WTC11 (cell line): ENCODE results near the gene CXCL12. TPM values are rescaled to one million over a fixed set of nuclear protein-coding genes. Genes with fewer than 3 reads are reported as not detected.

Experiments
- ATAC-seq: fragments of 200-7000 bp; cut with Tn5 transposase; 2 replicates; pipeline ENCODE4 v1.10.0; 2021; ENCODE audit warnings: mild to moderate bottlenecking, moderate library complexity
- CTCF ChIA-PET: fragments of 300-600 bp; sonication (Branson Sonifier 250); formaldehyde crosslinking; loops from one replicate; lab custom pipeline; 2021; ENCODE audit warnings: antibody characterized with exemption; lab: Charles Lee
- POLR2A ChIA-PET: fragments of 350-600 bp; sonication (Branson Sonifier 250); formaldehyde crosslinking; loops from one replicate; lab custom pipeline; 2021; ENCODE audit warnings: antibody characterized with exemption; lab: Charles Lee
- DNase-seq: peaks from one replicate; pipeline ENCODE4 v3.0.0; 2021; ENCODE audit warnings: low spot score
- H3K27ac Mint-ChIP-seq: 2 replicates; pipeline ENCODE4 v1.8.0; 2021; ENCODE audit warnings: mixed read lengths
- H3K27me3 Mint-ChIP-seq: 2 replicates; pipeline ENCODE4 v1.8.0; 2021; ENCODE audit warnings: low read depth, mild to moderate bottlenecking, moderate library complexity, mixed read lengths
- H3K36me3 Mint-ChIP-seq: 2 replicates; pipeline ENCODE4 v1.8.0; 2021; ENCODE audit warnings: mixed read lengths
- H3K4me1 Mint-ChIP-seq: 2 replicates; pipeline ENCODE4 v1.8.0; 2022; ENCODE audit warnings: mixed read lengths
- H3K4me3 Mint-ChIP-seq: 2 replicates; pipeline ENCODE4 v1.8.0; 2021; ENCODE audit warnings: mild to moderate bottlenecking, moderate library complexity, mixed read lengths
- H3K9me3 Mint-ChIP-seq: 2 replicates; pipeline ENCODE4 v1.8.0; 2021; ENCODE audit warnings: mixed read lengths
- CREM ChIP-seq: sonication (generic); formaldehyde crosslinking; IDR thresholded peaks from 2 replicates; pipeline ENCODE4 v1.8.1; 2022; ENCODE audit warnings: mild to moderate bottlenecking, missing genetic modification reagents, moderate library complexity
- ESRRA ChIP-seq: sonication (generic); formaldehyde crosslinking; IDR thresholded peaks from 2 replicates; pipeline ENCODE4 v1.8.1; 2022; ENCODE audit warnings: mild to moderate bottlenecking, missing genetic modification reagents, borderline replicate concordance
- FOXJ3 ChIP-seq: sonication (generic); formaldehyde crosslinking; IDR thresholded peaks from 2 replicates; pipeline ENCODE4 v1.9.0; 2021; ENCODE audit warnings: missing genetic modification reagents, mild to moderate bottlenecking, borderline replicate concordance
- FOXK1 ChIP-seq: sonication (generic); formaldehyde crosslinking; IDR thresholded peaks from 2 replicates; pipeline ENCODE4 v1.8.0; 2022; ENCODE audit warnings: mild to moderate bottlenecking, moderate library complexity, missing genetic modification reagents
- JAZF1 ChIP-seq: fragments of 250-450 bp; sonication (Bioruptor Pico); IDR thresholded peaks from 2 replicates; pipeline ENCODE4 v1.9.0; 2021; ENCODE audit warnings: moderate library complexity, mild to moderate bottlenecking, inconsistent platforms
- SMAD4 ChIP-seq: sonication (generic); formaldehyde crosslinking; IDR thresholded peaks from 2 replicates; pipeline ENCODE4 v1.8.0; 2022; ENCODE audit warnings: mild to moderate bottlenecking, missing genetic modification reagents
- ZNF232 ChIP-seq: sonication (generic); formaldehyde crosslinking; IDR thresholded peaks from 2 replicates; pipeline ENCODE4 v1.8.0; 2022; ENCODE audit warnings: mild to moderate bottlenecking, missing genetic modification reagents
- total RNA-seq: library from RNA; stranded (reverse); gene quantifications from 3 replicates; pipeline ENCODE4 v1.2.3, GENCODE V29; 2021
- TF ChIP-seq, protein P1 (sequence below): fragments of 200-600 bp; IDR thresholded peaks from 2 replicates; pipeline ENCODE4 v1.8.0; 2022; ENCODE audit warnings: antibody characterized with exemption
- TF ChIP-seq, protein P2 (sequence below): sonication (generic); formaldehyde crosslinking; IDR thresholded peaks from 2 replicates; pipeline ENCODE4 v1.8.0; 2022; ENCODE audit warnings: mild to moderate bottlenecking, missing genetic modification reagents
- TF ChIP-seq, protein P3 (sequence below): sonication (generic); formaldehyde crosslinking; conservative IDR thresholded peaks from 2 replicates; pipeline ENCODE4 v1.8.1; 2023; ENCODE audit warnings: mild to moderate bottlenecking, low read depth, missing genetic modification reagents, moderate library complexity
- TF ChIP-seq, protein P4 (sequence below): sonication (generic); formaldehyde crosslinking; IDR thresholded peaks from 2 replicates; pipeline ENCODE4 v1.8.1; 2022; ENCODE audit warnings: mild to moderate bottlenecking, moderate library complexity, missing genetic modification reagents
- TF ChIP-seq, protein P5 (sequence below): sonication (generic); formaldehyde crosslinking; IDR thresholded peaks from 2 replicates; pipeline ENCODE4 v1.8.1; 2023; ENCODE audit warnings: mild to moderate bottlenecking, missing genetic modification reagents, moderate library complexity

CXCL12 gene
- total RNA-seq, 1 experiment from 2014 or later: 52.4 TPM

DNA sequence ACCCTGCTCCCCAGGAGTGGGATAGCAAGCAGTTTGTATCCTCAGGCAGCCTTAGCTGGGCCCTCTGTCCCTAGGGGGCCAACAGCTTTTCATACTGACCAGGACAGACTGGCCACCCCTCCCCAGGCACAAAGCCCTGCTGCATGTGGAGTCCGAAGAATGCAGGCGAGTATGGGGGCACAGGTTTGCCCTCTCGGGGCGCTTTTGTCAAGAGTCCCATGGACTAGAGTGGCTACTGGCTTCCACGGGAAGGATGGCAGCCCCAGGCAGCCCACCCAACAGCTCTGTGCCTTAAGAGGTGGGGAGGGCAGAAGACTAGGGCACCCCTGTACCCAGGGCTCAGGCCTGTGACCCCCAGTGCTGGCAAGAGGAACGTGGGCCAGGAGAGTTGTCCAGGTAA lies 10.7 kb downstream of the CXCL12 start:
- H3K9me3 Mint-ChIP-seq: no peaks in the 10 kb centered on the region
- POLR2A ChIA-PET: interaction anchor here (2.4 kb wide), 1 partner anchor 8 kb away, joined by 6 read pairs; no protein-coding TSS in a partner anchor
- no peak overlapping the region for H3K4me3 Mint-ChIP-seq
- H3K4me1 Mint-ChIP-seq: peaks cover 77% of the 10 kb centered on the region
- no peak for TF ChIP-seq CREM (CRISPR knock-in tag)
- no peak for TF ChIP-seq SMAD4 (CRISPR knock-in tag)
- TF ChIP-seq, protein P1, sequence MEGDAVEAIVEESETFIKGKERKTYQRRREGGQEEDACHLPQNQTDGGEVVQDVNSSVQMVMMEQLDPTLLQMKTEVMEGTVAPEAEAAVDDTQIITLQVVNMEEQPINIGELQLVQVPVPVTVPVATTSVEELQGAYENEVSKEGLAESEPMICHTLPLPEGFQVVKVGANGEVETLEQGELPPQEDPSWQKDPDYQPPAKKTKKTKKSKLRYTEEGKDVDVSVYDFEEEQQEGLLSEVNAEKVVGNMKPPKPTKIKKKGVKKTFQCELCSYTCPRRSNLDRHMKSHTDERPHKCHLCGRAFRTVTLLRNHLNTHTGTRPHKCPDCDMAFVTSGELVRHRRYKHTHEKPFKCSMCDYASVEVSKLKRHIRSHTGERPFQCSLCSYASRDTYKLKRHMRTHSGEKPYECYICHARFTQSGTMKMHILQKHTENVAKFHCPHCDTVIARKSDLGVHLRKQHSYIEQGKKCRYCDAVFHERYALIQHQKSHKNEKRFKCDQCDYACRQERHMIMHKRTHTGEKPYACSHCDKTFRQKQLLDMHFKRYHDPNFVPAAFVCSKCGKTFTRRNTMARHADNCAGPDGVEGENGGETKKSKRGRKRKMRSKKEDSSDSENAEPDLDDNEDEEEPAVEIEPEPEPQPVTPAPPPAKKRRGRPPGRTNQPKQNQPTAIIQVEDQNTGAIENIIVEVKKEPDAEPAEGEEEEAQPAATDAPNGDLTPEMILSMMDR: no peak
- no peak for TF ChIP-seq FOXK1 (CRISPR knock-in tag)
- TF ChIP-seq, protein P2, sequence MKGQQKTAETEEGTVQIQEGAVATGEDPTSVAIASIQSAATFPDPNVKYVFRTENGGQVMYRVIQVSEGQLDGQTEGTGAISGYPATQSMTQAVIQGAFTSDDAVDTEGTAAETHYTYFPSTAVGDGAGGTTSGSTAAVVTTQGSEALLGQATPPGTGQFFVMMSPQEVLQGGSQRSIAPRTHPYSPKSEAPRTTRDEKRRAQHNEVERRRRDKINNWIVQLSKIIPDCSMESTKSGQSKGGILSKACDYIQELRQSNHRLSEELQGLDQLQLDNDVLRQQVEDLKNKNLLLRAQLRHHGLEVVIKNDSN (CRISPR knock-in tag): no peak
- no peaks in the 10 kb centered on the region for H3K27me3 Mint-ChIP-seq
- no peak overlapping the region for H3K27ac Mint-ChIP-seq
- CTCF ChIA-PET: interaction anchor here (2.1 kb wide), 1 partner anchor 12 kb away, joined by 6 read pairs; no protein-coding TSS in a partner anchor
- ATAC-seq (no peak), DNase-seq (no peak)
- peaks cover 69% of the 10 kb centered on the region for H3K36me3 Mint-ChIP-seq

DNA sequence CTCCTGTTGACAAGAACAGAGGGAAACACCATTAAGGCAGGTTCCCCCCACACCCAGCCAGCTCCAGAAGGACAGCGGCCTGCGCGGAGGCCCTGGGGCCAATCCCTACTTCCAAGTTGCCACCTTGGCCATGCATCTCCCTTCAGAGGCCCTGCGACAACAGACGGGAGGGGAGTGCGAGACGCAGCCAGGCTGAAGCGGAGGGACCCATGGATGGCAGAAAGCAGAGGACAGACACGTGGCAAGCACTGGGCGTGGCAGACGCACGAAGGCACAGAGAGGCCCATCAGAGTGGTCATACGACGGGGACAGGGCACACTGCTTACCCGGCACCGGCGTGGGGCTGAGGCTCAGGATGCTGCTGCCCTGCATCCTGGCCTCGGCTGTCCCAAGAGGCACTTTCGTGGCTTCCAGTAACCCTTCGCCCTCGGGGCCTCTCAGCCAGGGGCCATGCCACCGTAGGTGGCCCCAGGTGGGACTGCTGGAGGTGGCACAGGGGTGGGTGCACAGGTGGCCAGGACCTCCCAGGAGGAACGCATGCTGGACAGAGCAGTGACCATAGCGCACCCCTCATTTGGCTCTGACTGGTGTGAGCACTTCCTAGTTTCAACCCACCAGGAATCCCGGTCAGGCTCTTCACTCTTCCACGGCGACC lies 11.4 kb downstream of the CXCL12 start:
- Mint-ChIP-seq H3K27me3 (no peaks in the 10 kb centered on the region), H3K4me1 (peaks cover 77% of the 10 kb centered on the region), H3K27ac (peak overlapping the region; percentile 80; the same call in 1 of the 2 replicates), H3K36me3 (peaks cover 69% of the 10 kb centered on the region), H3K9me3 (no peaks in the 10 kb centered on the region), H3K4me3 (no peak overlapping the region)
- no peak for DNase-seq
- ChIA-PET CTCF (interaction anchor here (2.1 kb wide), 1 partner anchor 13 kb away, joined by 6 read pairs; no protein-coding TSS in a partner anchor), POLR2A (interaction anchor here (2.4 kb wide), 1 partner anchor 9 kb away, joined by 6 read pairs; no protein-coding TSS in a partner anchor)
- TF ChIP-seq ZNF232 (CRISPR knock-in tag) (no peak), FOXJ3 (no peak), ESRRA (CRISPR knock-in tag) (no peak)
- TF ChIP-seq, protein P3, sequence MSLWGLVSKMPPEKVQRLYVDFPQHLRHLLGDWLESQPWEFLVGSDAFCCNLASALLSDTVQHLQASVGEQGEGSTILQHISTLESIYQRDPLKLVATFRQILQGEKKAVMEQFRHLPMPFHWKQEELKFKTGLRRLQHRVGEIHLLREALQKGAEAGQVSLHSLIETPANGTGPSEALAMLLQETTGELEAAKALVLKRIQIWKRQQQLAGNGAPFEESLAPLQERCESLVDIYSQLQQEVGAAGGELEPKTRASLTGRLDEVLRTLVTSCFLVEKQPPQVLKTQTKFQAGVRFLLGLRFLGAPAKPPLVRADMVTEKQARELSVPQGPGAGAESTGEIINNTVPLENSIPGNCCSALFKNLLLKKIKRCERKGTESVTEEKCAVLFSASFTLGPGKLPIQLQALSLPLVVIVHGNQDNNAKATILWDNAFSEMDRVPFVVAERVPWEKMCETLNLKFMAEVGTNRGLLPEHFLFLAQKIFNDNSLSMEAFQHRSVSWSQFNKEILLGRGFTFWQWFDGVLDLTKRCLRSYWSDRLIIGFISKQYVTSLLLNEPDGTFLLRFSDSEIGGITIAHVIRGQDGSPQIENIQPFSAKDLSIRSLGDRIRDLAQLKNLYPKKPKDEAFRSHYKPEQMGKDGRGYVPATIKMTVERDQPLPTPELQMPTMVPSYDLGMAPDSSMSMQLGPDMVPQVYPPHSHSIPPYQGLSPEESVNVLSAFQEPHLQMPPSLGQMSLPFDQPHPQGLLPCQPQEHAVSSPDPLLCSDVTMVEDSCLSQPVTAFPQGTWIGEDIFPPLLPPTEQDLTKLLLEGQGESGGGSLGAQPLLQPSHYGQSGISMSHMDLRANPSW (CRISPR knock-in tag): no peak
- TF ChIP-seq, protein P4, sequence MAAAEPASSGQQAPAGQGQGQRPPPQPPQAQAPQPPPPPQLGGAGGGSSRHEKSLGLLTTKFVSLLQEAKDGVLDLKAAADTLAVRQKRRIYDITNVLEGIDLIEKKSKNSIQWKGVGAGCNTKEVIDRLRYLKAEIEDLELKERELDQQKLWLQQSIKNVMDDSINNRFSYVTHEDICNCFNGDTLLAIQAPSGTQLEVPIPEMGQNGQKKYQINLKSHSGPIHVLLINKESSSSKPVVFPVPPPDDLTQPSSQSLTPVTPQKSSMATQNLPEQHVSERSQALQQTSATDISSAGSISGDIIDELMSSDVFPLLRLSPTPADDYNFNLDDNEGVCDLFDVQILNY: no peak
- ATAC-seq: no peak

DNA sequence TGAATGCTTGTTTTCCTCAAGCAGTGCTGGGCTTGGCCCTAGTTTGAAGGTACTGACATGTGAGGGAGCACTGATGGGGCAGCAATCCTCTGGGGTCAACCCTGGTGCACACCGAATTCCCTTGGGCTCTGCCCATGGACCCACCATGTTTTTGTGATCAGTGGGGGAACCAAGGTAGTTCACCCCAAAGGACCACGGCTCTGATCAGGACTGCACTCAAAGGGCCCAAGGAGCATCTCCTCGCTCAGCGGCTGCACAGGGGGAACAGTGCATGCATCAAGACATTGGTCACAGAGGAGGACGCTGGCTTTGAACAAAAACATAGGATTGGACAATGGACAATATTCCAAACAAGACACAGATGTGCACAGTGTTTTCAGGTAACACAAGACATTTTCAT lies 12.7 kb downstream of the CXCL12 start:
- peak overlapping the region; percentile 98 for H3K27ac Mint-ChIP-seq
- TF ChIP-seq, protein P5, sequence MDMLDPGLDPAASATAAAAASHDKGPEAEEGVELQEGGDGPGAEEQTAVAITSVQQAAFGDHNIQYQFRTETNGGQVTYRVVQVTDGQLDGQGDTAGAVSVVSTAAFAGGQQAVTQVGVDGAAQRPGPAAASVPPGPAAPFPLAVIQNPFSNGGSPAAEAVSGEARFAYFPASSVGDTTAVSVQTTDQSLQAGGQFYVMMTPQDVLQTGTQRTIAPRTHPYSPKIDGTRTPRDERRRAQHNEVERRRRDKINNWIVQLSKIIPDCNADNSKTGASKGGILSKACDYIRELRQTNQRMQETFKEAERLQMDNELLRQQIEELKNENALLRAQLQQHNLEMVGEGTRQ: no peak
- TF ChIP-seq JAZF1 (CRISPR knock-in tag) (no peak), CREM (CRISPR knock-in tag) (no peak)
- TF ChIP-seq, protein P4: no peak
- DNase-seq (no peak), ATAC-seq (no peak)
- H3K27me3 Mint-ChIP-seq: no peaks in the 10 kb centered on the region
- peaks cover 64% of the 10 kb centered on the region for H3K36me3 Mint-ChIP-seq
- peak overlapping the region; percentile 49 for H3K4me3 Mint-ChIP-seq
- POLR2A ChIA-PET: no interaction called here
- H3K9me3 Mint-ChIP-seq: no peaks in the 10 kb centered on the region
- CTCF ChIA-PET: interaction anchor here (2.3 to 2.6 kb wide), 2 partner anchors 10 to 14 kb away, joined by 29 to 40 read pairs; no protein-coding TSS in a partner anchor
- H3K4me1 Mint-ChIP-seq: peaks cover 74% of the 10 kb centered on the region
